Astrocyte of the spinal cord (primary cell): ENCODE data around the gene SNTG2.

Experiments
- DNase-seq: peaks from one replicate; pipeline ENCODE4 v3.0.0; 2011; ENCODE audit warnings: low read depth, low spot score
- H3K4me3 ChIP-seq: 2 replicates; pipeline ENCODE4 v1.5.1; 2011; ENCODE audit warnings: low read depth, mild to moderate bottlenecking, low read length, moderate library complexity
- CTCF ChIP-seq: IDR thresholded peaks from 2 replicates; pipeline ENCODE4 v1.5.1; 2012; ENCODE audit warnings: low read depth, mild to moderate bottlenecking, low read length, inconsistent platforms
- in situ Hi-C: cut with HindIII; loops from 2 replicates; pipeline ENCODE4 v1.10.0; 2017; ENCODE audit warnings: low sequenced_read_pairs

SNTG2 gene

GRCh38 chr2:1168846-1169245, 218.2 kb downstream of the SNTG2 start:
- in situ Hi-C loops, result no loop called here
- H3K4me3 ChIP-seq, result no peak overlapping the region
- no peak for TF ChIP-seq CTCF
- DNase-seq, result no peak

GRCh38 chr2:1169291-1169949, 218.8 kb downstream of the SNTG2 start:
- no peak overlapping the region for H3K4me3 ChIP-seq
- TF ChIP-seq CTCF, result no peak
- no peak for DNase-seq
- in situ Hi-C loops, result no loop called here

- no peak overlapping the region for H3K4me3 ChIP-seq
- TF ChIP-seq CTCF, result no peak
- DNase-seq, result no peak
- in situ Hi-C loops, result no loop called here
Observed at GRCh38 chr2:1170241-1170640, 219.6 kb downstream of the SNTG2 start.

- no peak for DNase-seq
- in situ Hi-C loops, result no loop called here
- TF ChIP-seq CTCF, result no peak
- no peak overlapping the region for H3K4me3 ChIP-seq
Observed at GRCh38 chr2:1170711-1171110, 220.1 kb downstream of the SNTG2 start.

- no peak for DNase-seq
- in situ Hi-C loops, result no loop called here
- no peak overlapping the region for H3K4me3 ChIP-seq
- no peak for TF ChIP-seq CTCF
Observed at GRCh38 chr2:1173528-1173927, 222.9 kb downstream of the SNTG2 start.

GRCh38 chr2:1181893-1182292, 231.2 kb downstream of the SNTG2 start:
- DNase-seq, result no peak
- TF ChIP-seq CTCF, result no peak
- in situ Hi-C loops, result no loop called here
- H3K4me3 ChIP-seq, result no peak overlapping the region

- in situ Hi-C loops, result no loop called here
- no peak for TF ChIP-seq CTCF
- DNase-seq, result no peak
- H3K4me3 ChIP-seq, result no peak overlapping the region
Observed at GRCh38 chr2:1183300-1183699, 232.7 kb downstream of the SNTG2 start.
